ENCODE results near the gene ZBTB7A.

Gene ZBTB7A

GRCh38 chr19:4057931-4058692 is 8.6 kb downstream of the ZBTB7A start:
- DNase-seq (ENCODE audit: insufficient read length, low spot score) (no peak), FAIRE-seq (no peak)

- FAIRE-seq (no peak), DNase-seq (ENCODE audit: insufficient read length, low spot score) (no peak)
These were observed 11.5 kb downstream of the ZBTB7A start for GRCh38 chr19:4055209-4055552.

- no peak for FAIRE-seq
- DNase-seq (ENCODE audit: insufficient read length, low spot score), result no peak
These were observed 12.1 kb downstream of the ZBTB7A start for GRCh38 chr19:4054441-4055208.

GRCh38 chr19:4053423-4054324 is 13.0 kb downstream of the ZBTB7A start:
- DNase-seq (ENCODE audit: insufficient read length, low spot score) (no peak), FAIRE-seq (no peak)

- DNase-seq (ENCODE audit: insufficient read length, low spot score) (no peak), FAIRE-seq (no peak)
These were observed 13.7 kb downstream of the ZBTB7A start for GRCh38 chr19:4052993-4053422.

- DNase-seq (ENCODE audit: insufficient read length, low spot score), result no peak
- FAIRE-seq, result no peak
These were observed 14.3 kb downstream of the ZBTB7A start for GRCh38 chr19:4052114-4052992.

- FAIRE-seq, result no peak
- no peak for DNase-seq (ENCODE audit: insufficient read length, low spot score)
These were observed 15.3 kb downstream of the ZBTB7A start for GRCh38 chr19:4051175-4052101.

GRCh38 chr19:4049432-4049831 is 17.3 kb downstream of the ZBTB7A start:
- no peak for FAIRE-seq

GRCh38 chr19:4046946-4047683 is 19.6 kb downstream of the ZBTB7A start:
- FAIRE-seq, result no peak
- DNase-seq (ENCODE audit: insufficient read length, low spot score), result no peak

More at GRCh38 chr19:4049432-4049831, 17.3 kb downstream of the ZBTB7A start:
- no peak for DNase-seq (ENCODE audit: insufficient read length, low spot score)

GRCh38 chr19:4046362-4046691 is 20.4 kb downstream of the ZBTB7A start:
- DNase-seq (ENCODE audit: insufficient read length, low spot score) (no peak), FAIRE-seq (no peak)

- FAIRE-seq (no peak), DNase-seq (ENCODE audit: insufficient read length, low spot score) (no peak)
These were observed 20.9 kb downstream of the ZBTB7A start for GRCh38 chr19:4045597-4046361.

- DNase-seq (ENCODE audit: insufficient read length, low spot score) (no peak), FAIRE-seq (no peak)
These were observed 21.7 kb downstream of the ZBTB7A start for GRCh38 chr19:4044990-4045465.

- FAIRE-seq (no peak), DNase-seq (ENCODE audit: insufficient read length, low spot score) (no peak)
These were observed 22.6 kb downstream of the ZBTB7A start for GRCh38 chr19:4043966-4044715.

GRCh38 chr19:4043401-4043800 is 23.3 kb downstream of the ZBTB7A start:
- FAIRE-seq, result no peak
- DNase-seq (ENCODE audit: insufficient read length, low spot score), result no peak

GRCh38 chr19:4042731-4043082 is 24.0 kb downstream of the ZBTB7A start:
- no peak for DNase-seq (ENCODE audit: insufficient read length, low spot score)
- no peak for FAIRE-seq

GRCh38 chr19:4042064-4042730 is 24.5 kb downstream of the ZBTB7A start:
- DNase-seq (ENCODE audit: insufficient read length, low spot score) (no peak), FAIRE-seq (no peak)
